Thyroid gland (tissue), 4 donors: ENCODE measurements around the gene CYP2C18. TPM values are rescaled to one million over a fixed set of nuclear protein-coding genes. Genes with fewer than 3 reads are reported as not detected.

ENCODE experiments used
- DNase-seq, 2 donors: peaks; one replicate each; pipeline ENCODE4 v3.0.0-alpha.2; 2019
- H3K27ac ChIP-seq, 3 donors: fragments of 200-600 bp; sonication (generic); 1 replicate in 2 of 3; 2 replicates in 1 of 3; pipeline ENCODE4 v1.5.1; 2016 to 2019; ENCODE audit warnings: mild to moderate bottlenecking in 1 of 3, moderate library complexity in 1 of 3
- H3K27me3 ChIP-seq: fragments of 200-600 bp; sonication (generic); one replicate; pipeline ENCODE4 v1.5.1; 2019
- H3K36me3 ChIP-seq, 2 donors: fragments of 200-600 bp; sonication (generic); one replicate each; pipeline ENCODE4 v1.5.1; 2016 to 2019
- H3K4me1 ChIP-seq, 2 donors: fragments of 200-600 bp; sonication (generic); one replicate each; pipeline ENCODE4 v1.5.1; 2017 to 2019
- H3K4me3 ChIP-seq, 3 donors: fragments of 200-600 bp; sonication (generic); replicated peaks in 1 of 3; 1 replicate in 2 of 3; 2 replicates in 1 of 3; pipeline ENCODE4 v1.5.1; 2016; ENCODE audit warnings: mild to moderate bottlenecking in 1 of 3
- H3K9me3 ChIP-seq: fragments of 200-600 bp; sonication (generic); one replicate; pipeline ENCODE4 v1.5.1; 2017
- POLR2A ChIP-seq, 2 donors: fragments of 450-650 bp; IDR thresholded peaks; one replicate each; pipeline ENCODE4 v1.6.1; 2017; ENCODE audit warnings: antibody characterized with exemption in 2 of 2, mild to moderate bottlenecking in 2 of 2, moderate library complexity in 1 of 2
- WGBS, 2 donors: methylation state at CpG; one replicate each; pipeline ENCODE4 v1.1.5; 2017; 5-methylcytosine and 5-hydroxymethylcytosine counted together
- intact Hi-C: fragments of 100-400 bp; cut with DNase I; formaldehyde crosslinking; loops from one replicate; pipeline ENCODE4 v1.15.1; 2023
- total RNA-seq, 4 donors: library from RNA; depleted of rRNA; stranded (reverse); fragments of >200 nt; gene quantifications; one replicate each; pipeline ENCODE4 v1.2.3, GENCODE V29; 2016
- TF ChIP-seq, protein P1 (sequence below), 6 experiments: fragments of 200-600 bp in 3 of 6; fragments of 450-650 bp in 3 of 6; sonication (generic) in 3 of 6; IDR thresholded peaks; one replicate each; pipeline ENCODE4 v1.5.1; 2016 to 2019; ENCODE audit warnings: antibody characterized with exemption in 6 of 6, mild to moderate bottlenecking in 2 of 6, inconsistent platforms in 1 of 6, moderate library complexity in 1 of 6

CYP2C18 gene
- total RNA-seq, 4 donors from 2014 or later: not detected

DNA sequence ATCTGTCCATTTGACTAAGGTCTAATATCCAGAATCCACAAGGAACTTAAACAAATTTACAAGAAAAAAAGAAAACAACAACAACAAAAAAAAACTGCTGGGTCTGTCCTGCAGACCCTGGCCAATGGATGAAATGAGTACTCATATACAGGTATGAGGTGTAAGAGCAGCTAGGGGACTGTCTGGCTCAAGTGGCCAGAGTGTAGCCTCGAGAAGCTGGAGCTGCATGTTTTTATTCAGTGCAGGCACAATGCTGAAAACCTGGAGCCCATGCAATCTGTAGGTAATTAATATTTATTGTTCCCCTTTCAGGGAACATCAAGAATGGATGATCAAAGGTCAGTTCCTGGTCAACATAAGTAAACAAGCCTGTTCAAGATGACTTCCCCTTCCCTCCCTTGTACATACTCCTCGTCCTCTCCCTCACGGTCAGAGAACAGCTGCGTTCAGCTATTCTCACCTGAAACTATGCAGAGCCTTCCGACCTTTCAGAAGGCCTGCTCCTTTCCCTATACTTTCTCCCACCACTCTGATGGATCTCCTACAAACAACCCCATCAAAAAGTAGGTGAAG, 94.4 kb downstream of the CYP2C18 start:
- Histone ChIP-seq H3K27me3 (no peaks in the 10 kb centered on the region), H3K27ac (no peak overlapping the region), H3K4me1 (no peaks in the 10 kb centered on the region), H3K9me3 (no peaks in the 10 kb centered on the region), H3K4me3 (no peak overlapping the region), H3K36me3 (no peaks in the 10 kb centered on the region)
- WGBS, 2 donors: 56 to 69% methylated on average over 5 of the region's 5 CpGs
- intact Hi-C loops: no loop called here
- DNase-seq: no peak
- no peak for TF ChIP-seq POLR2A (IDR thresholded peaks at IDR 0.05)
- TF ChIP-seq, protein P1, sequence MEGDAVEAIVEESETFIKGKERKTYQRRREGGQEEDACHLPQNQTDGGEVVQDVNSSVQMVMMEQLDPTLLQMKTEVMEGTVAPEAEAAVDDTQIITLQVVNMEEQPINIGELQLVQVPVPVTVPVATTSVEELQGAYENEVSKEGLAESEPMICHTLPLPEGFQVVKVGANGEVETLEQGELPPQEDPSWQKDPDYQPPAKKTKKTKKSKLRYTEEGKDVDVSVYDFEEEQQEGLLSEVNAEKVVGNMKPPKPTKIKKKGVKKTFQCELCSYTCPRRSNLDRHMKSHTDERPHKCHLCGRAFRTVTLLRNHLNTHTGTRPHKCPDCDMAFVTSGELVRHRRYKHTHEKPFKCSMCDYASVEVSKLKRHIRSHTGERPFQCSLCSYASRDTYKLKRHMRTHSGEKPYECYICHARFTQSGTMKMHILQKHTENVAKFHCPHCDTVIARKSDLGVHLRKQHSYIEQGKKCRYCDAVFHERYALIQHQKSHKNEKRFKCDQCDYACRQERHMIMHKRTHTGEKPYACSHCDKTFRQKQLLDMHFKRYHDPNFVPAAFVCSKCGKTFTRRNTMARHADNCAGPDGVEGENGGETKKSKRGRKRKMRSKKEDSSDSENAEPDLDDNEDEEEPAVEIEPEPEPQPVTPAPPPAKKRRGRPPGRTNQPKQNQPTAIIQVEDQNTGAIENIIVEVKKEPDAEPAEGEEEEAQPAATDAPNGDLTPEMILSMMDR (IDR thresholded peaks at IDR 0.05): no peak

DNA sequence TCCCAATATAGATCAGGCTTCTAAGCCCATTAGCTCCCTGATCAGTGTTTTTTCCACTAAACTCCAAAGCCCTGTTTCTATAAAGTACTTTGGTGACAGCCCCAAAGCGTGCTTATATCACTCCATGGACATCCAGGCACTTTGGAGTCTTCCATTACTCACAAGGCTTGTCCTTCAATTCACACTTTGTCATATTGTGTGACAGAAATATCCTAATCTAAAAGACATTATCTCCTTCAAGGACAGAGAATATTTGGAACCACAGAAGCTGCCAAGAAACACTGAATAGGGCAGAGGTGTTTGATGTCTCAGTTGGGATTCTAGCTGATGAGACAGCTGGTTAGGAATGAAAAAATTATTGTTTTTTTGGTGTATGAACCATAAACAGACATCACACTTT, 97.3 kb downstream of the CYP2C18 start:
- no peak for TF ChIP-seq POLR2A (IDR thresholded peaks at IDR 0.05)
- TF ChIP-seq, protein P1 (IDR thresholded peaks at IDR 0.05): no peak
- no peak overlapping the region for H3K4me3 ChIP-seq

GRCh38 chr10:94784256-94784655, 100.7 kb downstream of the CYP2C18 start:
- TF ChIP-seq, protein P1 (IDR thresholded peaks at IDR 0.05): no peak
- TF ChIP-seq POLR2A (IDR thresholded peaks at IDR 0.05): no peak
- intact Hi-C loops: no loop called here
- H3K27ac ChIP-seq: no peak overlapping the region
- H3K4me3 ChIP-seq: no peak overlapping the region
- H3K36me3 ChIP-seq: no peaks in the 10 kb centered on the region
- H3K27me3 ChIP-seq: no peaks in the 10 kb centered on the region
- no peaks in the 10 kb centered on the region for H3K4me1 ChIP-seq
- H3K9me3 ChIP-seq: no peaks in the 10 kb centered on the region
- no peak for DNase-seq

More for the DNA sequence above, 97.3 kb downstream of the CYP2C18 start:
- H3K27me3 ChIP-seq: no peaks in the 10 kb centered on the region
- no peak overlapping the region for H3K27ac ChIP-seq
- DNase-seq: no peak
- intact Hi-C loops: no loop called here
- H3K9me3 ChIP-seq: no peaks in the 10 kb centered on the region
- WGBS, 2 donors: 71 to 73% methylated on average over 1 of the region's 1 CpG
- H3K36me3 ChIP-seq: no peaks in the 10 kb centered on the region
- no peaks in the 10 kb centered on the region for H3K4me1 ChIP-seq

GRCh38 chr10:94785211-94785610, 101.7 kb downstream of the CYP2C18 start:
- Histone ChIP-seq H3K4me3 (no peak overlapping the region), H3K4me1 (no peaks in the 10 kb centered on the region), H3K36me3 (no peaks in the 10 kb centered on the region), H3K9me3 (no peaks in the 10 kb centered on the region), H3K27me3 (no peaks in the 10 kb centered on the region), H3K27ac (no peak overlapping the region)
- no peak for TF ChIP-seq POLR2A (IDR thresholded peaks at IDR 0.05)
- TF ChIP-seq, protein P1 (IDR thresholded peaks at IDR 0.05): no peak
- intact Hi-C loops: no loop called here
- WGBS, 2 donors: 72 to 77% methylated on average over 2 of the region's 2 CpGs
- DNase-seq: no peak

Other genes starting within 250 kb of the CYP2C18 start
- 10 to 100 TPM in 1 of 4 donors, 1 to 10 TPM in 3; 2.7 to 11.2 (median 8.4) TPM for gene HELLS, start 137.9 kb upstream of the CYP2C18 start, total RNA-seq
- not detected for gene CYP2C19, start 79.0 kb downstream of the CYP2C18 start, total RNA-seq